GM04503 (cell line): ENCODE data around the gene SEC11A.
A peak's percentile ranks its signal among the peaks of the same experiment; 100 is the strongest.
"Not testable (repeated sequence)": the region's sequence is repeated elsewhere in the genome, so short reads cannot be mapped to it uniquely, and the experiment has no call there.

Experiments used
- DNase-seq: peaks from one replicate; pipeline ENCODE4 v3.0.0-alpha.2; 2012; ENCODE audit warnings: low read depth

SEC11A gene

DNA sequence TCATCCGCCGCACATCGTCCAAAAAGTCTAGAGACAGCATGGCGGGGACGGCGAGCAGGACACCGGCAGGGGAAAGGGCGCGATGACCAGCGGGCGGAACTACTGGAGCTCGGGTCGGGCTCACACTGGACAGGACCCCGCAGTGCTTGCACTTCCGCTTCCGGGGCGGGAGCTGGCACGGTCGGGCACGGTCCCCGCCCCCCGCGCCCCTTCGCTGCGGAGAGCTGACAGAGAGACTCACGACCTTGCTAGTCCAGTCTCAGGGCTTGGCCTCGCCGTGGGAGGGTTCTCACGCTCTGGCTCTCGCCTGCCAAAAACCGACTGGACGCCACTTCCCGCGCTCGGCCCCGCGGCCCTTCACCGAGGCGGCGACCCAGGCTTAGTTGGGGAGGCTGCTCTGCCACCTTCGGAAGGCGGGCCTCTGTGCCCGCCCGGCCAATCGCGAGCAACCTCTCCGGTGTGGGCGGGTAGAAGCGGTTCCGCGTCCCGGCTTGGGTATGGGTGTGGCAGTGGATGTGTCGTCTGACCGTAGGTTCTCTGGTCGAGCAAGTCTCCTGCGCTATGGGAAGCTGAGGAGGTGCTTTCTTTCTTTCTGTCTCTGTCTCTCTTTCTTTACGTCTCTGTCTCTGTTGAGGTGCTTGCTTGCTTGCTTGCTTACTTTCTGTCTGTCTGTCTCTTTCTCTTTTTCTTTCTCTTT lies at the start of gene SEC11A:
SEC11A (minus strand) TSS at position 104 of the 697 bp plus-strand sequence; CDS start at position 40, 64 bp downstream.
- peak; percentile 82 for DNase-seq

DNA sequence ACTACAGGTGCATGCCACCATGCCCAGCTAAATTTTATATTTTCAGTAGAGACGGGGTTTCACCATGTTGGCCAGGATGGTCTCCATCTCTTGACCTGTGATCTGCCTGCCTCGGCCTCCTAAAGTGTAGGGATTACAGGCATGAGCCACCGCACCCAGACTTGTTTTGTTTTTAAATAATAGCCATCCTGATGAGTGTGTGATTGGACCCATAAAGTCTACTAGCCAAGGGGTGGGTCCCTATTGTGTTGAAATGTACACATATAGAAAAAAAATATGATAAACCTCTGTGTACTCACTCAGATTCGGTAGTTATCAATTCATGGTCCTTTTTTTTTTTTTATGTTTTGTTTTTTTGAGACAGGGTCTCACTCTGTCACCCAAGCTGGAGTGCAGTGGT lies 49.7 kb upstream of the SEC11A start:
- no peak for DNase-seq

DNA sequence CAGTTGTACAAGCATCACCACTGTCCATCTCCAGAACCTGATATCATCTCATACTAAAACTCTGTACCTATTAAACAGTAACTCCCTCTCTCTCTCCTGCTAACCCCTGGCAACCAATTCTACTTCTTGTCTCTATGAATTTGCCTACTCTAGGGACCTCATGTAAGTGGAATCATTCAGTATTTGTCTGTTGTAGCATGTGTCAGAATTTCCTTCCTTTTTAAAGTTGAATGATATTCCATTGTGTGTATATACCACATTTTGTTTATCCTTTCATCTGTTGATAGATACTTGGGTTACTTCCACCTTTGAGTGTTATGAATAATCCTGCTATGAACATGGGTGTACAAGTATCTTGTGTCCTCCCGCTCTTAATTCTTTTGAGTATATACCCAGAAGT lies 49.0 kb upstream of the SEC11A start:
- no peak for DNase-seq

DNA sequence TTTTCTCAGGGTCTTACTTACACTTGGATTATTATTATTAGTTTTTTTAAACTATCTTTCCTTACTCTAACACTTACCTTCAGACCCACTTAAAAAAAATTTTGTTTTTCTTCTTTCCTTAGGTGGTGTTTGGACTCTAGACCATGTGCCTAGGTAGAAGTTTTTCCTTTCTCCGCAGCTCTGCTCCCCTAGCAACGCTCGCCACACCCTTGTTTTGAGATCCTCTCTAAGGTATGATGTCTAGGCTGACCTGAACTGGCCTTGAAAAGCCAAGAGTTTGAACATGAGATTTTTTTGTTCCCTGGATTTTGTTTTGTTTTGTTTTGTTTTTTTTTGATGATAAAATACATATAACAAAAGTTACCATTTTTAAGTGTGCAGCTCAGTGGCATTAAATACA lies 48.6 kb upstream of the SEC11A start:
- no peak for DNase-seq

DNA sequence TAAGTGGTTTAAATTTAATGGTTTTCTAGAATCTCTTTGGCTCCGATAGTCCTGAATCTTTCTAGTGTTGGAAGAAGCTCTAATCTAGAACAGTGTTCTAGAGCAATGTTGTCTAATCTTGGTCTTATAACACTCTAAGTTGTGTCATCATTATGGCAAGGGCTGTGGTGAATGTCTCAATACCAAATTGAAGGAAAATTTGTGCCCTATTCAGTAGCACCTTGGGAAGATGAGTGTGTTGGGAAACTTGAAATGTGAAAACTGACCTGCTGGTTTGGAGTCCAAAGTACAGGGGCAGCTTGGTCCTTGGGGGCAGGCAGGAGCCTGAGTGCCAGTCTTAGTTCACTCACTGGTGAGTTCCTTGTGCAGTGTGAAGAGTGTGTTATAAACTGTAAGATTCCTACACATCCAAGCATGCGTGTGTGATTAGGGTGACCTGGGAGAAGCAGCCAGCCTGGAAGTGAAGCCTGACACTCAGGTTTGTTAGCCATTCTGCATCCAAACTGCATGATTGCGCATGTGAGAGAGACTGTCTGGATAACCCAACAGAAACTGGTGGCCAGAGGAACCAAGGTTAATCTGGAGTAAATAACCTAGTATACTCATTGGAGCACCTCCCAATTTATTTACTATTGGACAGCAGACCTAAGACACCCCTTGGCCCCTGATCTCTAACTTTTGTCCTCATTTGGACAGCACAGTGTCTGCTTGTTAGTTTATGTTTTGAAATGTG lies 47.1 kb upstream of the SEC11A start:
- DNase-seq = no peak

- no peak for DNase-seq
These were observed 45.7 kb upstream of the SEC11A start for GRCh38 chr15:84761607-84762131.

- DNase-seq = no peak
These were observed 44.3 kb upstream of the SEC11A start for GRCh38 chr15:84760219-84760618.

DNA sequence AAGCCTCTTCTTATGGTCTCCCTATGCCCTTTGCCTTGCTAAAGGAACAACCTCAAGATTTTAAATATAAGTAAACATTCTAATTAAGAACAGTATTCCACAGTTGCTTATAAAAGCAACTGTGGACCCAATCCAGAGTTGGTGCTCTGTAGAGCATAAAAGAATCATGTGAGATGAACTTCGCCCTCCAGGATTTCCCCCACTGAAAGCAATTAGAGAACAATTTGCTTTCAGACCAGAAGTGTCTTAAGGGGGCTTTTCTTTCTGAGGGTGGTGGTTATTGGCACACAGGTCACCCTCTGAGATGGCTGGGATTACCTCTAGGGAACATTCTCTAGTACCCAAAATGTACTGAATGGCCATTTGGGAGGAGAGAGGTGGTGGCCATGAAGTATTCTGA lies 43.1 kb upstream of the SEC11A start:
- no peak for DNase-seq

DNA sequence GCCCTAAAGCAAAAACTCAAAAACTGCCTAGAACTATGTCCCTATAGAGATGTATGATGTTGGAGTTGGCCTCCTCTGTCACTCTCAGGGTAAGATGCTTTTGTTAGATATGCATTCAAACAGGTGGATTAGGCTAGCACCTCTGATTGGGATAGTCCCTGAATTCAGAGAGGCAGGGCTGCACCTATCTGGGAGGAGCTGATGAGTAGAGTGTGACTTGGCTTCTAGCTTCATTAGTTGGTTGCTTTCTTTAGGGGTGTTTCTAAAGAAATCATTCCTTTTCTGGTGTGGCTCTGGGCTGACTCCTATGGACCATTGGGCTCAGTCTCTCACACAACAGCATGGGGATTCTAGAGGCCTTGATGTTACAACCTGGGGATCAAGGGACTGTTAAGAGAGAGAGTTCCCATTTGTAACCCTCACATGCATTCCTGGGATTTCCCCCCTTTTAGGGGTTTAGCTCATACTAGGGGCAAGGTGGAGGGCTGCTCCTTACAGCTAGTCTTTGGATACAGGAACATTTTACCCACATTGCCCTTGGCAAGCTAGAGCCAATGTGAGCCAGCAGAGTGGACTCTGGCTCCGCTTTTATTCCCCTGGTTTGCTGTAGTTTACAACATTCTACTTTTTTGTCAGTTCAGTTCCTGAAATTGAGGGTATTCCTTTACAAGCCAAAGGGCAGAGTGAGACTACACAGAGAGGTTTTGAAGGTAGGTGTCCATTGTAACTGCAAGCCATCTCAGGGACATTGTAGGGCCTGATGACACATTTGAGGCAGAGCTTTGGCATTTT lies 40.0 kb upstream of the SEC11A start:
- DNase-seq = no peak

DNA sequence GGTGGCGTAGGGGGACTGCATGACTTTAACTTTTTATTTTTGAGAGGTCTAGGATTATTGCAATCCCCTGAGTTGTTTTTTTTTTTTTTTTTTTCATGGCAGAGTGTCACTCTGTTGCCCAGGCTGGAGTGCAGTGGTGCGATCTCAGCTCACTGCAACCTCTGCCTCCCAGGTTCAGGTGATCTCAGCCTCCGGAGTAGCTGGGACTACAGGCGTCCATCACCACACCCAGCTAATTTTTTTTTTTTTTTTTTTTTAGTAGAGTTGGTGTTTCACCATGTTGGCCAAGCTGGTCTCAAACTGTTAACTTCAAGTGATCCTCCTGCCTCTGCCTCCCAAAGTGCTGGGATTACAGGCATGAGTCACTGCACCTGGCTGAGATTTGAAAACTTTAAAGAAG lies 39.0 kb upstream of the SEC11A start:
- not testable (repeated sequence) for DNase-seq

GRCh38 chr15:84752700-84753099 lies 36.8 kb upstream of the SEC11A start:
- DNase-seq = no peak

DNA sequence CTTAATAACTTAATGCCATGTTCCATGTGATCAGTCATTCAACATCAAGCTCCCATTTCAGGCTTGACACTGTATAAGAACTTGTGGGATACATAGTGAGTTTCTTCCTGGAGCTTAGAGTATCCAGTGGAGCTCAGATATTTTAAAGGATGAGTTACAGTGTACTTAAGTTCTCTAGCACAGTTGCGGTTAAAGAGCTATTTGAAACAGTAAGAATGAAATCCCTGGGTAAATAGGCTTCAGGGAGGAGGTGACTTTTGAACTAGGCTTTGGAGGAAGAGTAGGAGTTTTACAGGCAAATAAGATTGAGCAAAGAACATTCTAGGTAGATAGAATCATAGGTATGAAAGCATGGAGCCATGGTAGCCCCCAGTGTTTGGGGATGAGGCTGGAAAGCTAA lies 36.3 kb upstream of the SEC11A start:
- no peak for DNase-seq

DNA sequence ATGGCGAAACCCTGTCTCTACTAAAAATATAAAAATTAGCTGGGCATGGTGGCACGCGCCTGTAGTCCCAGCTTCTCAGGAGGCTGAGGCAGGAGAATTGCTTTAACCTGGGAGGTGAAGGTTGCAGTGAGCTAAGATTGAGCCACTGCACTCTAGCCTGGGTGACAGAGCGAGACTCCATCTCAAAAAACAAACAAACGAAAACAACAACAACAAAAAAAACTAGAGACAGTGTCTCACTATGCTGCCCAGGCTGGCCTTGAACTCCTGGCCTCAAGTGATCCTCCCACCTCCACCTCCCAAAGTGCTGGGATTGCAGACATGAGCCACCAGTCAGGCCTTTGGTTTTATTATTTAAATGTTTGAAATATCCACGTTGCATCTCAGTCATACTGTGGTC lies 35.8 kb upstream of the SEC11A start:
- DNase-seq = not testable (repeated sequence)

DNA sequence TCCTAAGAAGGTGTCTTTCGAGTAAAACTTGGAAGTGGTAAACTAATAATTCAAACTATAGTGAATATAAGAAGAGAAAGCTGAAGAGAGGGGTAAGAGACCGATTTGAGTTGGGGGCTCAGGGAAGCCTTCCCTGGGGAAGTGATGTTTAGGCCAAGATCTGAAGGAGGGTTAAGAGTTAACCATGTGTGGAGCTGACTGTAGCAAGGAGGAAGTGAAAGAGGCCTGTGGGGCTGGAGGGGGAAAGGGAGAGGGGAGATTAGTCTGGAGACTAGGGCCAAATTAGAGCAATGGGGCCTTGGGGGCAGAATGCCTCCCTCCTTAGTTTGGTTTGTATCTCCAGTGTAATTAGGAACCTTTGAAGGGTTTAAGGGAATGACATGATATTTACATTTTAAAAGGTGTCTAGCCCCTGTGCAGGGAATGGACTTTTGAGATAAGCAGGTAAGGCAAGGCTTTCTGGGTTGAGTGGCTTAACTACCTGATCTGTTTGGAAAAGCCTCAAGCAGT lies 34.7 kb upstream of the SEC11A start:
- DNase-seq = no peak

GRCh38 chr15:84749111-84749991 lies 33.4 kb upstream of the SEC11A start:
- DNase-seq = no peak

DNA sequence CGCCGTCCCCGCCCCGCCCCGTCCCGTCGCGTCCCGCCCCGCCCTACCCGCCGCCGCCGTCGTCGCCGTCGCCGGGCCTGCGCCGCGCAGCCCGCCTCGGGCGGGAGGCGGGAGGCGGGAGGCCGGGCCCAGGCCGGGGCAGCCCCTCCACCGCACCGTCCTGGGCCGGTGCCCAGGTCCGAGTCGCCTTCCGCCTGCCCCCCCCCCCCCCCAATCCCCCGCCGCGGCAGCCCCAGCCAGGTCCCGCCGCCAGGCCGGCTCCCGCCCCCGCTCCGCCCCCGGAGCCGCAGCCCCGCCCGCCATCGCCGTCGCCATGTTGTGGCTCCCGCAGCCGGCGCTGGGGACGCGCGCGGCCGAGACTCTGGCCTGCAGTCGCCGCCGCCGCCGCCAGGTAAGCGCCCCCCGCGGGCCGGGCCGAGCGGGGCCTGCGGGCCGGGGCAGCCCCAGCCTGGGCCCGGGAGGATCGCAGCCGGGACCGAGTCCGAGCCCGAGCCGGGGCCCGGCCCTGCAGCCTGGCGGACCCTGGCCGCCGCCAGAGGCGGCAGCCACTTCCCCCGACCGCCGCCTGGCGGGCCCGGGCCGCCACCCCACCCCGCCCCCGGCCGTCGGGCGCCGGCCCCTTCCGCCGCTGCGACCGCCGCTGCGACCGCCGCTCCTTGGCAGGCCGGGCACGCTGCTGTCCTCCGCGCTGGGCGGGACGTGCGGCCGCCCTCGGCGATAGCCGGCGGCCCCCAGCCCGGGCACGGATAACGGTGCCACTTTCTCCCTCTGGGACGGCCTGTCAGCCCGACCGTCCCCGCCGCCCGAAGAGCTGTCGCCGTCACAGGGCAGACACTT lies 32.6 kb upstream of the SEC11A start, which contains the start of gene ZNF592:
ZNF592 (plus strand) TSS at position 319 of the 837 bp plus-strand sequence. CDS start 34,084 bp downstream, outside the sequence.
- DNase-seq = no peak

DNA sequence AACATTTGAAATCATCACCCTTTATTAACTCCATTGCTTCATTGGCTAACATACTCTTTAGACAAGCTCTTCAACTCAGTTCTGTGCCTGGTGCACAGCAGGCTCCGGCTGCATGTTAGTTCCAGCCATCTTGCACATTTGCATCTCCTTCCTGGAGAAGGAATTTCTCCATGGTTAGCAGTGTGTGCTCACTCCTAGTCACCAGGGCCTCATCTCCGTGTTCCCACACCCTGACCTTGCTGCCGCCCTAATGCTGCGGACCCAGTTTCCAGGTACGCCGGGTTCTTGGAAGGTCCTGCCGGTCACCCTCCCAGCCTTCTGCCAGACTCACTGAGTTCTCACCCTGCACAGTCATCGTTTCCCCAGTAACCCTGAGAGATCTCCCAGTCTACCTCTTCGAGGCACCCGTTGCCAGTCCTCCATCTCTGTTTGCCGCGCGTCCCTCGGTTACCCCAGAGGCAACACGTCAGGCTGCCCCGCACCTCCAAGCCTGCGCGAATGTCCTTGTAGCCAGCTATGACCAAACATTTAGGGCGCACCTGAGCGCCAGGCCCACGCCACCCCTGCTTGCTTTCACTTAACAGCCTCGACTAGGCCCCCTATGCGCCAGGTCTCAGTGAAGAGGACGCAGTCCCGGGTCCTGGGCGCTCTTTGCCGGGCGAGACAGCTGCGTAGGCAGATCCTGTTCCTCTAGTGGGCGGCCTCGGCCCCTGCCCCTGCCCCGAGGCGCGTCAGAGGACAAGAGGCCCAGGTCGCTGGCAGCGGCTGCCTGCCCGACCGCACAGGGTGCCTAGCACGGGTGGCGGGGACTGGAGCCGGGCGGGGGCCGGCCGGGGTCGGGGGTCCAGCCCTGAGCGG lies 31.7 kb upstream of the SEC11A start:
- no peak for DNase-seq

DNA sequence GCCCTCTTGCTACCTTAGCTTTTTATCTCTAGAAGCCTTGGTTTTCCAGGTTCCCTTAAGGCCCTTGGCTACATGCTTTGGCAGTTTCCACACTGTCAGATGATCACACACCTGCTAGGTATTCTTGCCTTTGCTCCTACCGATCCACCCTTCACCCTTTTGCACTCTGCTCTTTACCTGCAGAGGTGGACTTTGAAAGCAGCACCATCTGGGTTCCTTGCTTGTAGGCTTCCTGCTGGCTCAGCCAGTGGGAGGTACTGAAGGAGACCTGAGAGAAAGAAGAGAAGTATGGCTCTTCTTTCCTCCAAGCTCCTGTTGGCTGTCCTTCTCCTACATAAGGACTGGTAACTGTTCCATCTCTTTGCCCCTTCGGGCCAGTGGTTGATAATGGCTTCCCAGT lies 25.2 kb upstream of the SEC11A start:
- DNase-seq = no peak

- no peak for DNase-seq
These were observed 24.8 kb upstream of the SEC11A start for GRCh38 chr15:84740691-84741090.
